GM12878 (cell line): ENCODE results near the gene UBXN4. TPM values are rescaled to one million over a fixed set of nuclear protein-coding genes. Genes with fewer than 3 reads are reported as not detected.

Source experiments
- ATAC-seq: fragments of 200-7000 bp; cut with Tn5 transposase; 3 replicates; pipeline ENCODE4 v1.9.1; 2020; ENCODE audit warnings: mild to moderate bottlenecking, moderate library complexity
- BruUV-seq: library from RNA; stranded (reverse); fragments of 400-500 nt; replicated peaks from 2 replicates; lab custom pipeline; 2021; lab: Mats Ljungman, UMichigan
- CTCF ChIA-PET: fragments of 300-600 bp; sonication (Branson Sonifier 250); formaldehyde crosslinking; extraction: SDS; loops from one replicate; lab custom pipeline; 2021; ENCODE audit warnings: inconsistent platforms; lab: Yijun Ruan, JAX
- POLR2A ChIA-PET: fragments of 350-600 bp; formaldehyde crosslinking; extraction: SDS; loops from one replicate; lab custom pipeline; 2021; ENCODE audit warnings: inconsistent platforms; lab: Charles Lee
- RAD21 ChIA-PET: fragments of 300-600 bp; sonication (Branson Sonifier 250); formaldehyde crosslinking; loops from one replicate; lab custom pipeline; 2023; ENCODE audit warnings: antibody characterized with exemption; ENCODE audit not compliant: unreplicated experiment; lab: Charles Lee
- SMC1A ChIA-PET: fragments of 300-600 bp; sonication (Branson Sonifier 250); formaldehyde crosslinking; loops from one replicate; lab custom pipeline; 2023; ENCODE audit not compliant: unreplicated experiment, uncharacterized antibody; lab: Charles Lee
- DNase-seq: peaks from one replicate; pipeline ENCODE4 v3.0.0-alpha.2; 2011; ENCODE audit warnings: low read depth, low spot score
- FAIRE-seq: peaks from 3 replicates; lab custom pipeline; 2011; peaks lifted over from hg19 to GRCh38; lab: Jason Lieb, UNC
- H2AFZ ChIP-seq: 2 replicates; pipeline ENCODE4 v1.6.0; 2011; ENCODE audit warnings: low read depth, low read length, control low read depth; ENCODE audit not compliant: control insufficient read depth
- H3K27ac ChIP-seq: 2 replicates; pipeline ENCODE4 v1.5.1; 2011; ENCODE audit warnings: control low read depth; ENCODE audit not compliant: control insufficient read depth, insufficient read depth
- H3K27me3 ChIP-seq, 2 experiments: replicated peaks in 1 of 2; 2 replicates each; pipeline versions ENCODE4 v1.6.0 to v1.6.1; 2011; ENCODE audit warnings: low read length in 1 of 2; ENCODE audit not compliant: control insufficient read depth in 2 of 2, insufficient read depth in 2 of 2
- H3K36me3 ChIP-seq, 2 experiments: 2 replicates each; pipeline ENCODE4 v1.5.1; 2011; ENCODE audit warnings: low read length in 1 of 2; ENCODE audit not compliant: control insufficient read depth in 2 of 2, insufficient read depth in 2 of 2
- H3K4me1 ChIP-seq: 2 replicates; pipeline ENCODE4 v1.6.1; 2011; ENCODE audit warnings: mild to moderate bottlenecking, low read length, moderate library complexity, mixed read lengths; ENCODE audit not compliant: control insufficient read depth, insufficient read depth
- H3K4me2 ChIP-seq: 2 replicates; pipeline ENCODE4 v1.6.0; 2011; ENCODE audit warnings: control low read depth; ENCODE audit not compliant: control insufficient read depth, insufficient read depth
- H3K4me3 ChIP-seq: fragments of 200-600 bp; sonication (generic); 2 replicates; pipeline ENCODE4 v1.5.1; 2016
- H3K79me2 ChIP-seq: 2 replicates; pipeline ENCODE4 v1.6.0; 2011; ENCODE audit warnings: low read length; ENCODE audit not compliant: control insufficient read depth, insufficient read depth
- H3K9ac ChIP-seq: 2 replicates; pipeline ENCODE4 v1.8.0; 2011; ENCODE audit warnings: low read length, control low read depth, mixed read lengths; ENCODE audit not compliant: control insufficient read depth, insufficient read depth
- H3K9me3 ChIP-seq: replicated peaks from 3 replicates; pipeline ENCODE4 v1.5.1; 2011; ENCODE audit warnings: mild to moderate bottlenecking, low read length; ENCODE audit not compliant: control insufficient read depth, insufficient read depth
- H4K20me1 ChIP-seq: 2 replicates; pipeline ENCODE4 v1.6.0; 2011; ENCODE audit not compliant: control insufficient read depth, insufficient read depth
- CHD1 ChIP-seq: IDR thresholded peaks from 2 replicates; pipeline ENCODE4 v1.6.1; 2012; ENCODE audit warnings: low read depth, low read length, improper control_type of control experiment
- CHD4 ChIP-seq: fragments of 200-600 bp; sonication (generic); IDR thresholded peaks from 2 replicates; pipeline ENCODE4 v1.6.1; 2016; ENCODE audit warnings: mild to moderate bottlenecking
- CREM ChIP-seq: IDR thresholded peaks from 2 replicates; pipeline ENCODE4 v1.6.1; 2014; ENCODE audit warnings: antibody characterized with exemption, low read depth
- DPF2 ChIP-seq: fragments of 450-650 bp; IDR thresholded peaks from 2 replicates; pipeline ENCODE4 v1.6.1; 2017; ENCODE audit warnings: mild to moderate bottlenecking
- KDM1A ChIP-seq: fragments of 200-600 bp; sonication (generic); IDR thresholded peaks from 2 replicates; pipeline ENCODE4 v1.6.1; 2016; ENCODE audit warnings: borderline replicate concordance
- MXI1 ChIP-seq: fragments of 150-350 bp; IDR thresholded peaks from 2 replicates; pipeline ENCODE4 v1.6.1; 2011; ENCODE audit warnings: low read depth, mild to moderate bottlenecking, inconsistent platforms, low read length, improper control_type of control experiment
- MYC ChIP-seq: IDR thresholded peaks from 2 replicates; pipeline ENCODE4 v1.6.1; 2011; ENCODE audit warnings: mild to moderate bottlenecking, low read length, moderate library complexity, inconsistent platforms; ENCODE audit not compliant: insufficient read depth, insufficient replicate concordance, insufficient read length, severe bottlenecking
- PAX8 ChIP-seq: fragments of 450-650 bp; IDR thresholded peaks from 2 replicates; pipeline ENCODE4 v1.6.1; 2017; ENCODE audit warnings: mild to moderate bottlenecking, moderate library complexity
- PML ChIP-seq: IDR thresholded peaks from 2 replicates; pipeline ENCODE4 v1.6.1; 2012; ENCODE audit warnings: low read length, inconsistent platforms
- RB1 ChIP-seq: fragments of 450-650 bp; formaldehyde crosslinking; IDR thresholded peaks from 2 replicates; pipeline ENCODE4 v1.6.1; 2017; ENCODE audit warnings: mild to moderate bottlenecking, borderline replicate concordance
- SIN3A ChIP-seq: IDR thresholded peaks from 2 replicates; pipeline ENCODE4 v1.6.1; 2012; ENCODE audit warnings: low read depth, low read length, improper control_type of control experiment
- SMAD1 ChIP-seq: fragments of 450-650 bp; IDR thresholded peaks from 2 replicates; pipeline ENCODE4 v1.6.1; 2018; ENCODE audit warnings: mild to moderate bottlenecking, low read depth; ENCODE audit not compliant: partially characterized antibody
- SP1 ChIP-seq: IDR thresholded peaks from one replicate; pipeline ENCODE4 v1.6.1; 2011; ENCODE audit warnings: low read depth, low read length
- STAT3 ChIP-seq: IDR thresholded peaks from 2 replicates; pipeline ENCODE4 v1.6.1; 2011; ENCODE audit warnings: low read depth, low read length, improper control_type of control experiment
- SUZ12 ChIP-seq: fragments of 200-600 bp; sonication (generic); IDR thresholded peaks from one replicate; pipeline ENCODE4 v1.6.1; 2018; ENCODE audit warnings: antibody characterized with exemption, mild to moderate bottlenecking; ENCODE audit not compliant: unreplicated experiment
- TAF1 ChIP-seq: IDR thresholded peaks from 2 replicates; pipeline ENCODE4 v1.6.1; 2011; ENCODE audit warnings: mild to moderate bottlenecking, low read depth, low read length, borderline replicate concordance
- ZZZ3 ChIP-seq: IDR thresholded peaks from 2 replicates; pipeline ENCODE4 v1.6.1; 2011; ENCODE audit warnings: low read depth; ENCODE audit not compliant: control insufficient read depth, insufficient read length
- WGBS: methylation state at CpG from one replicate; pipeline ENCODE4 v1.1.6; 2016; ENCODE audit warnings: low lambda C conversion rate; ENCODE audit not compliant: insufficient replicate concordance, insufficient coverage; ENCODE audit errors: missing lambda C conversion rate; 5-methylcytosine and 5-hydroxymethylcytosine counted together
- in situ Hi-C: fragments of 300-500 bp; cut with MboI; formaldehyde crosslinking; loops from 9 replicates; pipeline ENCODE4 v1.14.3; 2018; ENCODE audit warnings: mixed read lengths
- intact Hi-C: fragments of 100-400 bp; cut with micrococcal nuclease; formaldehyde crosslinking; loops from one replicate; pipeline ENCODE4 v1.14.2; 2022; ENCODE audit not compliant: unreplicated experiment
- polyA plus RNA-seq, 11 experiments: library from polyadenylated mRNA; depleted of rRNA in 4 of 11; unstranded in 6 of 11; stranded (reverse) in 5 of 11; fragments of >200 nt; fragmentation: Nextera tagmentation in 4 of 11; fragmentation: Illumina TruSeq in 1 of 11; extraction: Ambion mirVana in 4 of 11; extraction: Trizol in 1 of 11; gene quantifications; 1 replicate in 1 of 11; 2 replicates in 10 of 11; pipeline versions ENCODE4 v1.2.1 to v1.2.3, GENCODE V29; 2011 to 2016; ENCODE audit warnings: inconsistent platforms in 2 of 11, missing spikeins in 2 of 11, low read depth in 1 of 11
- total RNA-seq, 4 experiments: library from RNA; depleted of rRNA in 3 of 4; stranded (reverse); fragments of >200 nt in 3 of 4; fragmentation: Illumina TruSeq in 1 of 4; extraction: Trizol in 1 of 4; gene quantifications; 2 replicates each; pipeline versions ENCODE4 v1.2.1 to v1.2.3, GENCODE V29; 2013 to 2021
- TF ChIP-seq, protein P1 (sequence below), 3 experiments: IDR thresholded peaks in 2 of 3; conservative IDR thresholded peaks in 1 of 3; 2 replicates each; pipeline ENCODE4 v1.5.1; 2011; ENCODE audit warnings: low read depth in 3 of 3, low read length in 3 of 3, mild to moderate bottlenecking in 3 of 3, control low read depth in 2 of 3, moderate library complexity in 2 of 3, inconsistent platforms in 1 of 3, mixed read lengths in 1 of 3; ENCODE audit not compliant: control insufficient read depth in 2 of 3, insufficient read depth in 1 of 3; ENCODE audit errors: extremely low read depth in 1 of 3
- TF ChIP-seq, protein P2 (sequence below): IDR thresholded peaks from 2 replicates; pipeline ENCODE4 v1.6.1; 2012; ENCODE audit warnings: low read depth, low read length, improper control_type of control experiment
- TF ChIP-seq, protein P3 (sequence below): IDR thresholded peaks from 2 replicates; pipeline ENCODE4 v1.6.1; 2011; ENCODE audit warnings: borderline replicate concordance, low read depth, mild to moderate bottlenecking, moderate library complexity, low read length; ENCODE audit not compliant: insufficient read depth, poor library complexity, severe bottlenecking

UBXN4 gene
- total and polyA plus RNA-seq, 10 of the 15 experiments (the other 5 are each of a cell fraction or from before 2014, with no cell fraction given): 52.6 to 133 (median 71.9) TPM

DNA sequence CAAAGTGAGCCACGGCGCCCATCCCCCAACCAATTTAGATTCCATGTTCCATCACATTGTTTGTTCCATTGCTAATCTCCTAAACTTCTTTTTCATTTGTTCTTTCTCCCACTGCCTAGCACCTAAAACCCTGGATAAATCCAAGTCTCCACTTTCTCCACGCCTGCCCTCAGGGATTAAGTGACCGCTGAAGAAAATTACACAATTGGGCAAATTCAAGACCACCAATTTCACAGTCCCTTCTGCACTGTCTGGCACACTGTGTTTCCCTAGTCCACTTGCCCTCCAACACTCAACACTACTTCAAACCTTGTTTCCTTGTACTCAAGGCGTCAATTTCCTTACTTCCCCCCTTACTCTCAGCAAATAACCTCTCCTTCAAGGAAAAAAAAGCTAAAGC is 5.1 kb upstream of the UBXN4 start (continued):
- TF ChIP-seq RB1 (no peak), PAX8 (no peak), DPF2 (no peak), ZZZ3 (no peak), SIN3A (no peak), STAT3 (no peak), CHD4 (no peak), KDM1A (no peak)
- TF ChIP-seq, protein P1, sequence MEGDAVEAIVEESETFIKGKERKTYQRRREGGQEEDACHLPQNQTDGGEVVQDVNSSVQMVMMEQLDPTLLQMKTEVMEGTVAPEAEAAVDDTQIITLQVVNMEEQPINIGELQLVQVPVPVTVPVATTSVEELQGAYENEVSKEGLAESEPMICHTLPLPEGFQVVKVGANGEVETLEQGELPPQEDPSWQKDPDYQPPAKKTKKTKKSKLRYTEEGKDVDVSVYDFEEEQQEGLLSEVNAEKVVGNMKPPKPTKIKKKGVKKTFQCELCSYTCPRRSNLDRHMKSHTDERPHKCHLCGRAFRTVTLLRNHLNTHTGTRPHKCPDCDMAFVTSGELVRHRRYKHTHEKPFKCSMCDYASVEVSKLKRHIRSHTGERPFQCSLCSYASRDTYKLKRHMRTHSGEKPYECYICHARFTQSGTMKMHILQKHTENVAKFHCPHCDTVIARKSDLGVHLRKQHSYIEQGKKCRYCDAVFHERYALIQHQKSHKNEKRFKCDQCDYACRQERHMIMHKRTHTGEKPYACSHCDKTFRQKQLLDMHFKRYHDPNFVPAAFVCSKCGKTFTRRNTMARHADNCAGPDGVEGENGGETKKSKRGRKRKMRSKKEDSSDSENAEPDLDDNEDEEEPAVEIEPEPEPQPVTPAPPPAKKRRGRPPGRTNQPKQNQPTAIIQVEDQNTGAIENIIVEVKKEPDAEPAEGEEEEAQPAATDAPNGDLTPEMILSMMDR (IDR thresholded peaks at IDR 0.05 in 2 of 3, conservative IDR thresholded peaks at IDR 0.05 in 1 of 3; ENCODE audit: control insufficient read depth in 2 of 3, extremely low read depth in 1 of 3, insufficient read depth in 1 of 3, low read depth in 3 of 3, low read length in 3 of 3): no peak
- TF ChIP-seq, protein P2, sequence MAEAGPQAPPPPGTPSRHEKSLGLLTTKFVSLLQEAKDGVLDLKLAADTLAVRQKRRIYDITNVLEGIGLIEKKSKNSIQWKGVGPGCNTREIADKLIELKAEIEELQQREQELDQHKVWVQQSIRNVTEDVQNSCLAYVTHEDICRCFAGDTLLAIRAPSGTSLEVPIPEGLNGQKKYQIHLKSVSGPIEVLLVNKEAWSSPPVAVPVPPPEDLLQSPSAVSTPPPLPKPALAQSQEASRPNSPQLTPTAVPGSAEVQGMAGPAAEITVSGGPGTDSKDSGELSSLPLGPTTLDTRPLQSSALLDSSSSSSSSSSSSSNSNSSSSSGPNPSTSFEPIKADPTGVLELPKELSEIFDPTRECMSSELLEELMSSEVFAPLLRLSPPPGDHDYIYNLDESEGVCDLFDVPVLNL: no peak

DNA sequence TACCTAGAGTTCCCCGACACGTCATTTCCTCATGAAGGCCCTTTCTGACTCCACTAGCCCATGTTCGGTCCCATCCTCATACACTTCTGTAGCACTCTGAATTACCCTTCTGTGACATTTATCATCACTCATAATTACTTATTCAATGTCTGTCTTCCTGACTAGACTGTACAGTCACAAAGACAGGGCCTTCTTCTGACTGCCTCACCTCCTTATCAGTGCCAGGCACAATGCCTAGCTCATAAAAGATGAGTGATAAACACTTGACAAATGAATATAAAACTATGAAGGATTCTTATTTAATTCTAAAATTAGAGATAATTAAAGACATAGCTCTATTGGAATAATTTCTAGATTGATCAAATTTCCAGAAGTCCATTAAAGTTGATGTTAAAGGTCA is 1.4 kb upstream of the UBXN4 start:
- Histone ChIP-seq H3K36me3 (peaks cover 0 to 4% of the 10 kb centered on the region in 2 experiments; a peak in 1 of 4 replicates), H3K79me2 (peaks cover 36% of the 10 kb centered on the region), H3K9ac (no peak overlapping the region), H3K27ac (no peak overlapping the region), H3K27me3 (no peaks in the 10 kb centered on the region), H2AFZ (no peak overlapping the region), H3K4me1 (0 out of 2 replicates have a peak, but pooled peaks cover 5% of the 10 kb centered on the region), H3K9me3 (no peaks in the 10 kb centered on the region), H3K4me3 (no peak overlapping the region), H3K4me2 (no peak overlapping the region), H4K20me1 (no peaks in the 10 kb centered on the region)
- RAD21 ChIA-PET: interaction anchor here (1.5 kb wide), 1 partner anchor 209 kb away, joined by 4 read pairs; the partner anchor contains the start of genes R3HDM1 and ZRANB3
- FAIRE-seq: no peak
- DNase-seq: no peak
- SMC1A ChIA-PET: interaction anchor here (1.0 to 1.7 kb wide), 3 partner anchors 52 to 650 kb away, joined by 3 to 11 read pairs (median 4); no protein-coding TSS in a partner anchor
- 84% methylated on average over 3 of the region's 3 CpGs for WGBS
- POLR2A ChIA-PET: interaction anchor here (0.6 kb wide), 1 partner anchor 9 kb away, joined by 5 read pairs; no protein-coding TSS in a partner anchor
- no TSS peak for BruUV-seq
- intact Hi-C loops: loop anchor here (2.0 to 5.0 kb wide), 4 partner anchors 112 to 823 kb away; partner anchors contain the start of genes CCNT2, R3HDM1 and ZRANB3
- CTCF ChIA-PET: interaction anchor here (0.9 to 2.1 kb wide), 7 partner anchors 8 to 751 kb away, joined by 3 to 10 read pairs (median 4); no protein-coding TSS in a partner anchor
- in situ Hi-C loops: no loop called here
- ATAC-seq: no peak
- TF ChIP-seq SP1 (no peak), TAF1 (no peak), CREM (no peak), SMAD1 (no peak), CHD1 (no peak), MXI1 (no peak), PML (no peak), SUZ12 (no peak), MYC (no peak)
- TF ChIP-seq, protein P3, sequence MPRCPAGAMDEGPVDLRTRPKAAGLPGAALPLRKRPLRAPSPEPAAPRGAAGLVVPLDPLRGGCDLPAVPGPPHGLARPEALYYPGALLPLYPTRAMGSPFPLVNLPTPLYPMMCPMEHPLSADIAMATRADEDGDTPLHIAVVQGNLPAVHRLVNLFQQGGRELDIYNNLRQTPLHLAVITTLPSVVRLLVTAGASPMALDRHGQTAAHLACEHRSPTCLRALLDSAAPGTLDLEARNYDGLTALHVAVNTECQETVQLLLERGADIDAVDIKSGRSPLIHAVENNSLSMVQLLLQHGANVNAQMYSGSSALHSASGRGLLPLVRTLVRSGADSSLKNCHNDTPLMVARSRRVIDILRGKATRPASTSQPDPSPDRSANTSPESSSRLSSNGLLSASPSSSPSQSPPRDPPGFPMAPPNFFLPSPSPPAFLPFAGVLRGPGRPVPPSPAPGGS: no peak
